ENCODE measurements around the gene TBC1D2B. TPM values are rescaled to one million over a fixed set of nuclear protein-coding genes. Genes with fewer than 3 reads are reported as not detected.

TBC1D2B gene
- polyA plus RNA-seq, 1 donor (not counting 4 experiments of a cell fraction or from before 2014, with no cell fraction given) = 27.0 TPM

GRCh38 chr15:78006567-78007205 lies 70.8 kb downstream of the TBC1D2B start:
- TF ChIP-seq EZH2 (IDR thresholded peaks at IDR 0.05; ENCODE audit: low read length) (no peak), CTCF (optimal IDR thresholded peaks at IDR 0.05 in 1 of 3, IDR thresholded peaks at IDR 0.05 in 1 of 3, conservative IDR thresholded peaks at IDR 0.05 in 1 of 3; ENCODE audit: extremely low read depth in 1 of 3, insufficient read depth in 2 of 3, low read length in 3 of 3) (no peak)
- no peak for DNase-seq (ENCODE audit: low read depth, low spot score)
- dilution Hi-C loops (cut with MboI; ENCODE audit: extremely low pct_ligation_motif_present, low sequenced_read_pairs) = no loop called here
- no peak overlapping the region for H2AFZ ChIP-seq (ENCODE audit: control insufficient read depth, low read length)
- no peaks in the 10 kb centered on the region for H4K20me1 ChIP-seq (ENCODE audit: control insufficient read depth, extremely low read depth, insufficient read depth, low read length)
- no peak overlapping the region for H3K9ac ChIP-seq (ENCODE audit: control insufficient read depth, extremely low read depth, insufficient read depth, low read length)
- H3K9me1 ChIP-seq (ENCODE audit: control insufficient read depth, extremely low read depth, insufficient read depth, low read length) = no peaks in the 10 kb centered on the region
- no peaks in the 10 kb centered on the region for H3K9me3 ChIP-seq (ENCODE audit: control insufficient read depth, low read depth, low read length)
- FAIRE-seq = no peak
- peaks cover 15 to 18% of the 10 kb centered on the region in 2 experiments for H3K36me3 ChIP-seq (ENCODE audit: control insufficient read depth in 2 of 2, extremely low read depth in 1 of 2, insufficient read depth in 2 of 2, low read length in 2 of 2)
- H3K4me1 ChIP-seq (ENCODE audit: control insufficient read depth, extremely low read depth, insufficient read depth, low read length) = peaks cover 12% of the 10 kb centered on the region
- H3K27ac ChIP-seq (ENCODE audit: control insufficient read depth, insufficient read depth, low read length) = no peak overlapping the region
- H3K79me2 ChIP-seq (ENCODE audit: control insufficient read depth, insufficient read depth, low read length) = no peaks in the 10 kb centered on the region
- H3K4me2 ChIP-seq (ENCODE audit: control insufficient read depth, extremely low read depth, insufficient read depth, low read depth, low read length) = no peak overlapping the region
- no peaks in the 10 kb centered on the region for H3K27me3 ChIP-seq (ENCODE audit: control insufficient read depth, extremely low read depth, insufficient read depth, low read length)
- H3K4me3 ChIP-seq (ENCODE audit: control insufficient read depth in 2 of 3, extremely low read depth in 1 of 3, insufficient read depth in 2 of 3, low read depth in 1 of 3, low read length in 3 of 3) = no peak overlapping the region

- Histone ChIP-seq H4K20me1 (ENCODE audit: control insufficient read depth, extremely low read depth, insufficient read depth, low read length) (no peaks in the 10 kb centered on the region), H3K4me3 (ENCODE audit: control insufficient read depth in 2 of 3, extremely low read depth in 1 of 3, insufficient read depth in 2 of 3, low read depth in 1 of 3, low read length in 3 of 3) (no peak overlapping the region), H3K27ac (ENCODE audit: control insufficient read depth, insufficient read depth, low read length) (no peak overlapping the region), H3K9me1 (ENCODE audit: control insufficient read depth, extremely low read depth, insufficient read depth, low read length) (no peaks in the 10 kb centered on the region), H3K79me2 (ENCODE audit: control insufficient read depth, insufficient read depth, low read length) (no peaks in the 10 kb centered on the region), H3K36me3 (ENCODE audit: control insufficient read depth in 2 of 2, extremely low read depth in 1 of 2, insufficient read depth in 2 of 2, low read length in 2 of 2) (peaks cover 23 to 24% of the 10 kb centered on the region in 2 experiments), H3K4me2 (ENCODE audit: control insufficient read depth, extremely low read depth, insufficient read depth, low read depth, low read length) (no peak overlapping the region), H3K9me3 (ENCODE audit: control insufficient read depth, low read depth, low read length) (no peaks in the 10 kb centered on the region), H3K9ac (ENCODE audit: control insufficient read depth, extremely low read depth, insufficient read depth, low read length) (no peak overlapping the region), H3K4me1 (ENCODE audit: control insufficient read depth, extremely low read depth, insufficient read depth, low read length) (peaks cover 12% of the 10 kb centered on the region), H3K27me3 (ENCODE audit: control insufficient read depth, extremely low read depth, insufficient read depth, low read length) (no peaks in the 10 kb centered on the region), H2AFZ (ENCODE audit: control insufficient read depth, low read length) (no peak overlapping the region)
- TF ChIP-seq CTCF (optimal IDR thresholded peaks at IDR 0.05 in 1 of 3, IDR thresholded peaks at IDR 0.05 in 1 of 3, conservative IDR thresholded peaks at IDR 0.05 in 1 of 3; ENCODE audit: extremely low read depth in 1 of 3, insufficient read depth in 2 of 3, low read length in 3 of 3) (no peak), EZH2 (IDR thresholded peaks at IDR 0.05; ENCODE audit: low read length) (no peak)
- dilution Hi-C loops (cut with MboI; ENCODE audit: extremely low pct_ligation_motif_present, low sequenced_read_pairs) = no loop called here
- no peak for DNase-seq (ENCODE audit: low read depth, low spot score)
- no peak for FAIRE-seq
Observed at GRCh38 chr15:78004919-78005634, 72.4 kb downstream of the TBC1D2B start.

Data from keratinocyte (primary cell).